OCI-LY7 (cell line): ENCODE results near the gene GOLGA6L7. TPM values are rescaled to one million over a fixed set of nuclear protein-coding genes. Genes with fewer than 3 reads are reported as not detected.

Experiments
- BruUV-seq: library from RNA; stranded (reverse); fragments of 400-500 nt; replicated peaks from 2 replicates; lab custom pipeline; 2021; lab: Mats Ljungman, UMichigan
- CTCF ChIA-PET: fragments of 300-600 bp; sonication (Branson Sonifier 250); formaldehyde crosslinking; loops from one replicate; lab custom pipeline; 2022; ENCODE audit warnings: antibody characterized with exemption; ENCODE audit not compliant: unreplicated experiment; lab: Charles Lee
- POLR2A ChIA-PET: fragments of 300-600 bp; sonication (Branson Sonifier 250); formaldehyde crosslinking; loops from one replicate; lab custom pipeline; 2022; ENCODE audit warnings: antibody characterized with exemption; lab: Charles Lee
- DNase-seq: peaks from one replicate; pipeline ENCODE4 v3.0.0-alpha.2; 2015; ENCODE audit warnings: low spot score
- H2AFZ ChIP-seq: fragments of 200-600 bp; sonication (generic), shearing (Covaris generic); 2 replicates; pipeline ENCODE4 v1.6.1; 2014; ENCODE audit warnings: mild to moderate bottlenecking, antibody characterized with exemption, low read length, moderate library complexity
- H3K27ac ChIP-seq: fragments of 200-600 bp; sonication (generic); 2 replicates; pipeline ENCODE4 v1.5.1; 2014; ENCODE audit warnings: mixed run types, low read depth, mild to moderate bottlenecking, moderate library complexity, low read length, inconsistent platforms; ENCODE audit not compliant: poor library complexity, severe bottlenecking
- H3K36me3 ChIP-seq: fragments of 200-600 bp; sonication (generic); 2 replicates; pipeline ENCODE4 v1.6.1; 2014; ENCODE audit warnings: mild to moderate bottlenecking, antibody characterized with exemption, low read length, moderate library complexity, mixed read lengths; ENCODE audit not compliant: insufficient read depth
- H3K4me1 ChIP-seq: fragments of 200-600 bp; sonication (generic); 2 replicates; pipeline ENCODE4 v1.5.1; 2014; ENCODE audit warnings: mild to moderate bottlenecking, low read length; ENCODE audit not compliant: insufficient read depth, poor library complexity, severe bottlenecking
- H3K4me2 ChIP-seq: fragments of 200-600 bp; sonication (generic); 2 replicates; pipeline ENCODE4 v1.6.1; 2014; ENCODE audit warnings: mild to moderate bottlenecking, low read length
- H3K4me3 ChIP-seq: fragments of 200-600 bp; sonication (generic); 2 replicates; pipeline ENCODE4 v1.5.1; 2014; ENCODE audit warnings: mild to moderate bottlenecking, low read depth, low read length; ENCODE audit not compliant: poor library complexity, severe bottlenecking
- H3K79me2 ChIP-seq: fragments of 200-600 bp; sonication (generic); 2 replicates; pipeline ENCODE4 v1.6.1; 2016; ENCODE audit warnings: low read depth, mild to moderate bottlenecking, low read length, moderate library complexity, mixed read lengths; ENCODE audit not compliant: insufficient read depth
- H3K9me2 ChIP-seq: fragments of 200-600 bp; sonication (generic); 2 replicates; pipeline ENCODE4 v1.6.1; 2016; ENCODE audit warnings: mild to moderate bottlenecking, low read length, mixed read lengths; ENCODE audit not compliant: insufficient read depth
- H3K9me3 ChIP-seq: fragments of 200-600 bp; sonication (generic); 2 replicates; pipeline ENCODE4 v1.6.1; 2014; ENCODE audit warnings: mild to moderate bottlenecking, mixed run types, low read length, mixed read lengths
- H4K20me1 ChIP-seq: fragments of 200-600 bp; sonication (generic); 2 replicates; pipeline ENCODE4 v1.6.1; 2014; ENCODE audit warnings: mild to moderate bottlenecking, antibody characterized with exemption, low read length, moderate library complexity, mixed read lengths; ENCODE audit not compliant: insufficient read depth
- CTCF ChIP-seq: fragments of 200-600 bp; sonication (generic); conservative IDR thresholded peaks from 2 replicates; pipeline ENCODE4 v1.5.1; 2014; ENCODE audit warnings: mild to moderate bottlenecking, antibody characterized with exemption, low read length, moderate library complexity, mixed read lengths
- EZH2phosphoT487 ChIP-seq: fragments of 200-600 bp; sonication (generic); IDR thresholded peaks from 2 replicates; pipeline ENCODE4 v1.6.1; 2018; ENCODE audit warnings: low read depth, borderline replicate concordance, mild to moderate bottlenecking, mixed run types, antibody characterized with exemption, low read length, moderate library complexity, mixed read lengths
- intact Hi-C: fragments of 100-400 bp; cut with micrococcal nuclease; formaldehyde crosslinking; loops from one replicate; pipeline ENCODE4 v1.10.0; 2022; ENCODE audit not compliant: unreplicated experiment
- total RNA-seq, 2 experiments: library from RNA; depleted of rRNA in 1 of 2; stranded (reverse); fragments of >200 nt in 1 of 2; shearing (Covaris generic) in 1 of 2; gene quantifications; 2 replicates each; pipeline ENCODE4 v1.2.3, GENCODE V29; 2014 to 2022

Gene GOLGA6L7
- total RNA-seq, 2 experiments from 2014 or later = not detected

- ChIA-PET CTCF (no interaction called here), POLR2A (interaction anchor here (0.6 kb wide), 1 partner anchor 25 kb away, joined by 4 read pairs; no protein-coding TSS in a partner anchor)
- no peaks in the 10 kb centered on the region for H3K4me1 ChIP-seq
- H3K4me2 ChIP-seq = no peak overlapping the region
- H3K36me3 ChIP-seq = no peaks in the 10 kb centered on the region
- H3K79me2 ChIP-seq = no peaks in the 10 kb centered on the region
- no peak overlapping the region for H3K27ac ChIP-seq
- H3K9me2 ChIP-seq = no peaks in the 10 kb centered on the region
- DNase-seq = no peak
- no peak overlapping the region for H2AFZ ChIP-seq
- TF ChIP-seq CTCF = no peak
- TF ChIP-seq EZH2phosphoT487 = no peak
- H3K9me3 ChIP-seq = no peaks in the 10 kb centered on the region
- no peaks in the 10 kb centered on the region for H4K20me1 ChIP-seq
- no peak overlapping the region for H3K4me3 ChIP-seq
- intact Hi-C loops = no loop called here
- no TSS peak for BruUV-seq
These were observed 35.9 kb upstream of the GOLGA6L7 start for GRCh38 chr15:28884151-28884940.

- no peak for TF ChIP-seq CTCF
These were observed 33.2 kb upstream of the GOLGA6L7 start for GRCh38 chr15:28881600-28881999.

GRCh38 chr15:28881170-28881569, 32.7 kb upstream of the GOLGA6L7 start:
- H3K79me2 ChIP-seq = no peaks in the 10 kb centered on the region
- no peaks in the 10 kb centered on the region for H3K36me3 ChIP-seq
- CTCF ChIA-PET = no interaction called here
- BruUV-seq = no TSS peak
- H3K4me2 ChIP-seq = no peak overlapping the region
- no peaks in the 10 kb centered on the region for H3K9me3 ChIP-seq
- no peaks in the 10 kb centered on the region for H3K4me1 ChIP-seq
- H4K20me1 ChIP-seq = no peaks in the 10 kb centered on the region
- intact Hi-C loops = no loop called here
- H3K4me3 ChIP-seq = no peak overlapping the region
- POLR2A ChIA-PET = no interaction called here
- TF ChIP-seq EZH2phosphoT487 (no peak), CTCF (no peak)
- no peaks in the 10 kb centered on the region for H3K9me2 ChIP-seq
- no peak for DNase-seq
- no peak overlapping the region for H3K27ac ChIP-seq
- no peak overlapping the region for H2AFZ ChIP-seq

More at GRCh38 chr15:28881600-28881999, 33.2 kb upstream of the GOLGA6L7 start:
- H2AFZ ChIP-seq = no peak overlapping the region
- no peak overlapping the region for H3K4me2 ChIP-seq
- H3K4me1 ChIP-seq = no peaks in the 10 kb centered on the region
- no peak overlapping the region for H3K27ac ChIP-seq
- intact Hi-C loops = no loop called here
- POLR2A ChIA-PET = no interaction called here
- no peaks in the 10 kb centered on the region for H3K9me2 ChIP-seq
- no peak overlapping the region for H3K4me3 ChIP-seq
- no peaks in the 10 kb centered on the region for H3K36me3 ChIP-seq
- H3K79me2 ChIP-seq = no peaks in the 10 kb centered on the region
- no peak for DNase-seq
- H3K9me3 ChIP-seq = no peaks in the 10 kb centered on the region
- BruUV-seq = no TSS peak
- CTCF ChIA-PET = no interaction called here
- no peaks in the 10 kb centered on the region for H4K20me1 ChIP-seq
